ENCODE data around the gene C1orf210. TPM values are rescaled to one million over a fixed set of nuclear protein-coding genes. Genes with fewer than 3 reads are reported as not detected.

The C1orf210 gene
- polyA plus RNA-seq, 3 donors = 0.05 TPM; not detected in 2

- no peaks in the 10 kb centered on the region for H3K27me3 ChIP-seq (ENCODE audit: control insufficient read depth in 2 of 2, insufficient read depth in 2 of 2, low read length in 2 of 2)
- no peak overlapping the region for H3K4me3 ChIP-seq (replicated peaks in 1 of 3; ENCODE audit: low read depth in 2 of 3, low read length in 3 of 3)
- Mint-ChIP-seq H3K9me3 (peaks cover 0 to 2% (median 0%) of the 10 kb centered on the region in 7 donors), H3K36me3 (no peaks in the 10 kb centered on the region), H3K27me3 (ENCODE audit: low read depth in 3 of 3) (peaks cover 0 to 4% (median 2%) of the 10 kb centered on the region in 3 donors), H3K4me3 (no peak overlapping the region), H3K4me1 (peaks cover 8% of the 10 kb centered on the region), H3K27ac (peak overlapping the region in 1 of 7 donors; percentile 55)
- H3K9me3 ChIP-seq (replicated peaks in 1 of 2; ENCODE audit: control insufficient read depth in 1 of 2, insufficient read depth in 1 of 2, low read length in 2 of 2) = no peaks in the 10 kb centered on the region
- no peak overlapping the region for H3K27ac ChIP-seq (ENCODE audit: low read depth in 1 of 2, low read length in 2 of 2)
- DNase-seq = no peak
- H3K4me1 ChIP-seq (ENCODE audit: control insufficient read depth in 1 of 2, insufficient read depth in 2 of 2, low read length in 2 of 2) = peaks cover 0 to 5% of the 10 kb centered on the region in 2 donors
- intact Hi-C loops (cut with micrococcal nuclease) = no loop called here
- no peak overlapping the region for H3K9ac ChIP-seq (ENCODE audit: insufficient read depth, low read length, poor library complexity, severe bottlenecking)
- 10% methylated on average over 6 of the region's 8 CpGs for WGBS (ENCODE audit: insufficient coverage)
- no peaks in the 10 kb centered on the region for H3K36me3 ChIP-seq (replicated peaks in 1 of 2; ENCODE audit: control insufficient read depth in 1 of 2, insufficient read depth in 2 of 2, low read length in 2 of 2)
- H3K79me2 ChIP-seq (ENCODE audit: insufficient read depth, low read length) = no peaks in the 10 kb centered on the region
- H2AFZ ChIP-seq (ENCODE audit: insufficient read depth, low read depth, low read length, poor library complexity, severe bottlenecking) = peak overlapping the region; percentile 29
- H4K20me1 ChIP-seq (ENCODE audit: insufficient read depth, low read length) = no peaks in the 10 kb centered on the region
- no peak for TF ChIP-seq CTCF (IDR thresholded peaks at IDR 0.05)
- no peak overlapping the region for H3K4me2 ChIP-seq (replicated peaks; ENCODE audit: extremely low read depth, low read length, poor library complexity, severe bottlenecking)
Measured at GRCh38 chr1:43304314-43304681, 18.9 kb upstream of the C1orf210 start.

- Histone ChIP-seq H3K4me1 (ENCODE audit: control insufficient read depth in 1 of 2, insufficient read depth in 2 of 2, low read length in 2 of 2) (peaks cover 0 to 5% of the 10 kb centered on the region in 2 donors), H3K4me3 (replicated peaks in 1 of 3; ENCODE audit: low read depth in 2 of 3, low read length in 3 of 3) (no peak overlapping the region), H3K27ac (ENCODE audit: low read depth in 1 of 2, low read length in 2 of 2) (no peak overlapping the region), H3K36me3 (replicated peaks in 1 of 2; ENCODE audit: control insufficient read depth in 1 of 2, insufficient read depth in 2 of 2, low read length in 2 of 2) (no peaks in the 10 kb centered on the region), H3K4me2 (replicated peaks; ENCODE audit: extremely low read depth, low read length, poor library complexity, severe bottlenecking) (no peak overlapping the region), H3K27me3 (ENCODE audit: control insufficient read depth in 2 of 2, insufficient read depth in 2 of 2, low read length in 2 of 2) (no peaks in the 10 kb centered on the region), H3K79me2 (ENCODE audit: insufficient read depth, low read length) (no peaks in the 10 kb centered on the region), H3K9ac (ENCODE audit: insufficient read depth, low read length, poor library complexity, severe bottlenecking) (no peak overlapping the region), H4K20me1 (ENCODE audit: insufficient read depth, low read length) (no peaks in the 10 kb centered on the region), H3K9me3 (replicated peaks in 1 of 2; ENCODE audit: control insufficient read depth in 1 of 2, insufficient read depth in 1 of 2, low read length in 2 of 2) (no peaks in the 10 kb centered on the region), H2AFZ (ENCODE audit: insufficient read depth, low read depth, low read length, poor library complexity, severe bottlenecking) (peak overlapping the region; percentile 29)
- Mint-ChIP-seq H3K4me3 (no peak overlapping the region), H3K9me3 (peaks cover 0 to 2% (median 0%) of the 10 kb centered on the region in 7 donors), H3K27me3 (ENCODE audit: low read depth in 3 of 3) (peaks cover 0 to 4% (median 2%) of the 10 kb centered on the region in 3 donors), H3K36me3 (no peaks in the 10 kb centered on the region), H3K27ac (no peak overlapping the region), H3K4me1 (peaks cover 8% of the 10 kb centered on the region)
- TF ChIP-seq CTCF (IDR thresholded peaks at IDR 0.05) = no peak
- intact Hi-C loops (cut with micrococcal nuclease) = no loop called here
- DNase-seq = no peak
- WGBS (ENCODE audit: insufficient coverage) = 83% methylated on average over 8 of the region's 8 CpGs
Measured at GRCh38 chr1:43303471-43304313, 18.3 kb upstream of the C1orf210 start.

Data from CD14-positive monocyte (primary cell).